ENCODE data around the gene P2RY14.

Gene P2RY14

GRCh38 chr3:151168269-151169094, 109.9 kb downstream of the P2RY14 start:
- no peak overlapping the region for H3K4me3 ChIP-seq (replicated peaks; ENCODE audit: low read depth, low read length)
- no peak for DNase-seq (ENCODE audit: extremely low read depth, low read depth)
- peak; percentile 90 for TF ChIP-seq CTCF (IDR thresholded peaks at IDR 0.05; ENCODE audit: low read depth, low read length, missing control alignments)

- no peak for DNase-seq (ENCODE audit: extremely low read depth, low read depth)
- no peak overlapping the region for H3K4me3 ChIP-seq (replicated peaks; ENCODE audit: low read depth, low read length)
- TF ChIP-seq CTCF (IDR thresholded peaks at IDR 0.05; ENCODE audit: low read depth, low read length, missing control alignments) = no peak
Observed at GRCh38 chr3:151166161-151166560, 112.2 kb downstream of the P2RY14 start.

GRCh38 chr3:151165226-151165625, 113.1 kb downstream of the P2RY14 start:
- DNase-seq (ENCODE audit: extremely low read depth, low read depth) = no peak
- H3K4me3 ChIP-seq (replicated peaks; ENCODE audit: low read depth, low read length) = no peak overlapping the region
- no peak for TF ChIP-seq CTCF (IDR thresholded peaks at IDR 0.05; ENCODE audit: low read depth, low read length, missing control alignments)
